Astrocyte of the spinal cord (primary cell): ENCODE data around the gene FIBCD1.

Experiments used
- DNase-seq: peaks from one replicate; pipeline ENCODE4 v3.0.0; 2011; ENCODE audit warnings: low read depth, low spot score
- H3K4me3 ChIP-seq: 2 replicates; pipeline ENCODE4 v1.5.1; 2011; ENCODE audit warnings: low read depth, mild to moderate bottlenecking, low read length, moderate library complexity
- in situ Hi-C: cut with HindIII; loops from 2 replicates; pipeline ENCODE4 v1.10.0; 2017; ENCODE audit warnings: low sequenced_read_pairs
- TF ChIP-seq, protein P1 (sequence below): IDR thresholded peaks from 2 replicates; pipeline ENCODE4 v1.5.1; 2012; ENCODE audit warnings: low read depth, mild to moderate bottlenecking, low read length, inconsistent platforms

Gene FIBCD1

DNA sequence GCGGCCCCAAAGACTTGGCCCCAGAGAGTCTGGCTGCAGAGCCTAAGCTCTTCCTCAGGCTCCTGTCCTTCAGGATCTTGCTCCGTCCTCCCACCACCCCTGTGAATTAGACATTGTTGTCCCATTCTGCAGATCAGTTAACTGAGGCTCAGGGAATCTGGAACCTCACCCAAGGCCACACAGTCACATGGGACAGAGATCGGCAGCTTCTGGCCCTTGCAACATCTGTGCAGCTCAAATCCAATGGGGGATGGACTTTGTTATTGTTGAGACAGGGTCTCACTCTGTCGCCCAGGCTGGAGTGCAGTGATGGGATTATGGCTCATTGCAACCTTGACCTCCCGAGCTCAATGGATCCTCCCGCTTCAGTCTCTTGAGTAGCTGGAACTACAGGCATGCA, 46.0 kb upstream of the FIBCD1 start:
- in situ Hi-C loops, result no loop called here
- TF ChIP-seq, protein P1, sequence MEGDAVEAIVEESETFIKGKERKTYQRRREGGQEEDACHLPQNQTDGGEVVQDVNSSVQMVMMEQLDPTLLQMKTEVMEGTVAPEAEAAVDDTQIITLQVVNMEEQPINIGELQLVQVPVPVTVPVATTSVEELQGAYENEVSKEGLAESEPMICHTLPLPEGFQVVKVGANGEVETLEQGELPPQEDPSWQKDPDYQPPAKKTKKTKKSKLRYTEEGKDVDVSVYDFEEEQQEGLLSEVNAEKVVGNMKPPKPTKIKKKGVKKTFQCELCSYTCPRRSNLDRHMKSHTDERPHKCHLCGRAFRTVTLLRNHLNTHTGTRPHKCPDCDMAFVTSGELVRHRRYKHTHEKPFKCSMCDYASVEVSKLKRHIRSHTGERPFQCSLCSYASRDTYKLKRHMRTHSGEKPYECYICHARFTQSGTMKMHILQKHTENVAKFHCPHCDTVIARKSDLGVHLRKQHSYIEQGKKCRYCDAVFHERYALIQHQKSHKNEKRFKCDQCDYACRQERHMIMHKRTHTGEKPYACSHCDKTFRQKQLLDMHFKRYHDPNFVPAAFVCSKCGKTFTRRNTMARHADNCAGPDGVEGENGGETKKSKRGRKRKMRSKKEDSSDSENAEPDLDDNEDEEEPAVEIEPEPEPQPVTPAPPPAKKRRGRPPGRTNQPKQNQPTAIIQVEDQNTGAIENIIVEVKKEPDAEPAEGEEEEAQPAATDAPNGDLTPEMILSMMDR, result no peak
- no peak overlapping the region for H3K4me3 ChIP-seq
- no peak for DNase-seq

DNA sequence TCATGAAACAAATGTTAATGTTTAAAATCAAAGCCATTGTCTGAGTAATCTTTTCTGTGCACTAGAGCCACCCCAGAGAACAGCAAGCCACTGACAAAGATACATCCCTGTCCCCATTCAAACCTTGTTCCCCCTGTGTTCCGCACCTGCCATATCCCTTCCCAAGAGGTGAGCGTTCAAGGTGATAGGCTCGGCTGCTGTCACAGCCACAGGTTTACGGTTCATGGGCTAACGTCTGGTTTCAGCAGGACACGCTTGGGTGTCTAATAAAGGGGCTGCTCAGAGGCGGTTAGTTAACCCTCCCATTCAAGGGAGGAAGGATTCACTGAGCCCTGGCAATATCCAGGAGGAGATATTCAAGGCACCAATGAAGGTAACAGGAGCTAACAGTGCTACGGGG, 45.5 kb upstream of the FIBCD1 start:
- no peak for DNase-seq
- TF ChIP-seq, protein P1, result no peak
- H3K4me3 ChIP-seq, result no peak overlapping the region
- in situ Hi-C loops, result no loop called here

DNA sequence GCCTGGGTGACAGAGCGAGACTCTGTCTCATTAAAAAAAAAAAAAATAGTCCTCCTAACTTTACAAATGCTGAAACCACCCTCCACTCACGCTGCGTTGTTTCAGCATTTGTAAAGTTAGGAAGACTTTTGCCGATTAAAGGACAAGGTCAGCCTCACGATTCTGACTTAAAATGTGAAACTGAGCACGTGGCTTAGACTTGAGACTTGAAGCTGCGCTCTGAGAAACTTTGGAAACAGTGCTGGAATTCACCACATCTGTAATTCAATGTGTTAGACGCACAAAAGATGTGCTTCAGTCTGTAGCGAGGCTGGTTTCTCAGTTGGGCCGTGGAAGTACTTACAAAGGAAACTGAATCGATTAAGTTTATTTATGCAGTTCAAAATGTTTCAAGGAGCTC, 44.9 kb upstream of the FIBCD1 start:
- in situ Hi-C loops, result no loop called here
- TF ChIP-seq, protein P1, result no peak
- DNase-seq, result no peak
- H3K4me3 ChIP-seq, result no peak overlapping the region

DNA sequence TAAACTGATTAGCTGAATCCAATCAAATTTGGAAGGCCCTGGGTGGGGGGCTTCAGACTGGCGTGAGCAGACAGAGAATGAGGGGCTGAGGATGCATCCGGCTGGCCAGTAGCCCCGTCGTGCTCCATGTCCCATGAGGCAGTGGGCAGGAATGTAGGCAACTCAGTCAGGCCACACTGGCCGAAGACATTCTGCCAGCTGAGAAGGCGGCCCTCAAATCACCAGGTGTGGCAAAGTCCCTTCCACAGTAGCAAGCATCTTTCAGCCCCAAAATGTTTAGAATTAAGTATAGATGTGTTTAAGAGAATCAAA, 44.3 kb upstream of the FIBCD1 start:
- TF ChIP-seq, protein P1, result no peak
- no peak for DNase-seq
- no peak overlapping the region for H3K4me3 ChIP-seq
- in situ Hi-C loops, result no loop called here

DNA sequence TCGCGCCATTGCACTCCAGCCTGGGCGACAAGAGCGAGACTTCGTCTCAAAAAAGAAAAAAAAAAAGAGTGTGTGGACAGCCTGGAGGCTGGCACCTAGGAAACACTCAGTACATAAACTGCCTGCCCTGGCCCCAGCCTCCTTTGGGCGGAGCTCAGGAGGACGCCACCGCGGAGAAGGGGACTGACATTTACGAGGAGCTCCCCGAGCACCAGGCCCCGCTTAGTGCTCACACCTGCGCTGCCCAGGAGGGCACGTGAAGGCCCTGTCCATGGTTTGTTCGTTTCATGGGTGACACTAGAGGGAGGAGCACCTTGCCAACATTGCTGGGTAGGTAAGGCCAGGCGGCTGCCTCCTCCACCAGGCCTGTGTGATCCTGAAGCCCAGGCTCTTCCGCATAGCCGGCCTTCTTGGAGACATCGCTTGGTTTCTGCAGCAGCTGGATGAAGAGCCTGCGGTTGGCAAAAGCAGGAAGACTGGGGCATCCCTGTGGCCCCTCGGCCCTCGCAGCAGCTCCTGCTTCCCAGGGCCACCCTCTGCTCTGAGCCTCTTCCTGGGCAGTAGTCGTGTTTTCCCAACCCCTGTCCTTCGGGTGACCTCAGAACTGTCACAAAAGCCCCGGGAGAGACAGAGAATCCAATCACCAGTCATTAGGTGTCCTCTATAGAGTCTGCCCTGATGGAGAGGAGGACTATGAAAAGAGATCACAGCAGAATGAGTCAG, 43.8 kb upstream of the FIBCD1 start:
- in situ Hi-C loops, result no loop called here

DNA sequence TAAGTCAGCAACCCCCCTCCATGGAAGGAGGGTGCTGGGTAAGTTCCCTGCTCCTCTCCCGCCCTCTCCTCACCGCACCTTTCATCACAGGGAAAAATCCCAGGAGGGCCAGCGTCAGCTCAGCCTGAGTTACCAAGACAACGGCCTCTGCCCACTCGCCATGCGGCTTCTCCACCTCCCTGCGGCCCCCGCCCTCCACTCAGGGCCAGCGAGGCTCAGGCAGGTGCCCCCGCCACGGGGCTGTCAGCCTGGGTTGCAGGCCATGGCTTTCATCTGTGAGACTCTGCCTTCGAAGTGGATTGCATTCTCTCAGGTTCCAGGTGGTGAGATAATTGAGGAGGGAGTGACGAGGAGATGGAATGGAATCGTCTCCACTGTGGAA, 42.7 kb upstream of the FIBCD1 start:
- in situ Hi-C loops, result no loop called here
- TF ChIP-seq, protein P1, result no peak
- no peak overlapping the region for H3K4me3 ChIP-seq
- DNase-seq, result no peak

More for the DNA sequence above, 43.8 kb upstream of the FIBCD1 start:
- no peak overlapping the region for H3K4me3 ChIP-seq
- DNase-seq, result no peak
- TF ChIP-seq, protein P1, result no peak
